Keratinocyte (primary cell): Measurements from ENCODE around the gene SCUBE2. TPM values are rescaled to one million over a fixed set of nuclear protein-coding genes. Genes with fewer than 3 reads are reported as not detected.

ENCODE experiments used
- DNase-seq: peaks from one replicate; pipeline ENCODE4 v3.0.0-alpha.2; 2011; ENCODE audit warnings: low read depth, missing footprints, low spot score
- FAIRE-seq: peaks from 2 replicates; lab custom pipeline; 2011; peaks lifted over from hg19 to GRCh38; lab: Jason Lieb, UNC
- H2AFZ ChIP-seq: 2 replicates; pipeline ENCODE4 v1.6.0; 2012; ENCODE audit warnings: low read length, control low read depth, inconsistent platforms; ENCODE audit not compliant: control insufficient read depth
- H3K27ac ChIP-seq: 2 replicates; pipeline ENCODE4 v1.5.1; 2011; ENCODE audit warnings: low read length; ENCODE audit not compliant: control insufficient read depth, insufficient read depth
- H3K27me3 ChIP-seq: 3 replicates; pipeline ENCODE4 v1.6.0; 2011; ENCODE audit warnings: low read length; ENCODE audit not compliant: control insufficient read depth, insufficient read depth; ENCODE audit errors: extremely low read depth
- H3K36me3 ChIP-seq, 2 experiments: 2 replicates in 1 of 2; 3 replicates in 1 of 2; pipeline ENCODE4 v1.5.1; 2011; ENCODE audit warnings: low read length in 2 of 2, mild to moderate bottlenecking in 1 of 2; ENCODE audit not compliant: control insufficient read depth in 2 of 2, insufficient read depth in 2 of 2; ENCODE audit errors: extremely low read depth in 1 of 2
- H3K4me1 ChIP-seq: 3 replicates; pipeline ENCODE4 v1.5.1; 2011; ENCODE audit warnings: low read length; ENCODE audit not compliant: control insufficient read depth, insufficient read depth; ENCODE audit errors: extremely low read depth
- H3K4me2 ChIP-seq: 3 replicates; pipeline ENCODE4 v1.6.0; 2011; ENCODE audit warnings: low read depth, low read length; ENCODE audit not compliant: control insufficient read depth, insufficient read depth; ENCODE audit errors: extremely low read depth
- H3K4me3 ChIP-seq, 3 experiments: fragments of 200-600 bp in 1 of 3; sonication (generic) in 1 of 3; 2 replicates in 2 of 3; 3 replicates in 1 of 3; pipeline ENCODE4 v1.5.1; 2011 to 2016; ENCODE audit warnings: low read length in 3 of 3, mild to moderate bottlenecking in 3 of 3, control low read depth in 2 of 3, inconsistent platforms in 1 of 3, low read depth in 1 of 3, mixed read lengths in 1 of 3, mixed run types in 1 of 3, moderate library complexity in 1 of 3; ENCODE audit not compliant: control insufficient read depth in 2 of 3, insufficient read depth in 2 of 3; ENCODE audit errors: extremely low read depth in 1 of 3
- H3K79me2 ChIP-seq: 2 replicates; pipeline ENCODE4 v1.6.0; 2012; ENCODE audit warnings: low read length; ENCODE audit not compliant: control insufficient read depth, insufficient read depth
- H3K9ac ChIP-seq: 3 replicates; pipeline ENCODE4 v1.6.0; 2011; ENCODE audit warnings: low read length; ENCODE audit not compliant: control insufficient read depth, insufficient read depth; ENCODE audit errors: extremely low read depth
- H3K9me1 ChIP-seq: 3 replicates; pipeline ENCODE4 v1.6.0; 2011; ENCODE audit warnings: low read length; ENCODE audit not compliant: control insufficient read depth, insufficient read depth; ENCODE audit errors: extremely low read depth
- H3K9me3 ChIP-seq: 2 replicates; pipeline ENCODE4 v1.5.1; 2012; ENCODE audit warnings: low read depth, low read length; ENCODE audit not compliant: control insufficient read depth
- H4K20me1 ChIP-seq: 3 replicates; pipeline ENCODE4 v1.6.0; 2011; ENCODE audit warnings: low read length; ENCODE audit not compliant: control insufficient read depth, insufficient read depth; ENCODE audit errors: extremely low read depth
- CTCF ChIP-seq, 3 experiments: IDR thresholded peaks in 1 of 3; conservative IDR thresholded peaks in 1 of 3; optimal IDR thresholded peaks in 1 of 3; 2 replicates in 2 of 3; 3 replicates in 1 of 3; pipeline versions ENCODE3 to v1.5.1; 2011; ENCODE audit warnings: low read length in 3 of 3, mild to moderate bottlenecking in 3 of 3, moderate library complexity in 2 of 3, control low read depth in 1 of 3, inconsistent platforms in 1 of 3; ENCODE audit not compliant: insufficient read depth in 2 of 3; ENCODE audit errors: extremely low read depth in 1 of 3
- EZH2 ChIP-seq: IDR thresholded peaks from one replicate; pipeline ENCODE4 v1.6.1; 2012; ENCODE audit warnings: inconsistent platforms, mild to moderate bottlenecking, low read length, moderate library complexity
- dilution Hi-C: fragments of 300-500 bp; cut with MboI; formaldehyde crosslinking; loops from one replicate; pipeline ENCODE4 v1.7.0; 2020; ENCODE audit warnings: low sequenced_read_pairs; ENCODE audit not compliant: extremely low pct_ligation_motif_present
- polyA plus RNA-seq, 5 experiments: library from polyadenylated mRNA; depleted of rRNA in 3 of 5; stranded (reverse) in 3 of 5; stranded (forward) in 1 of 5; unstranded in 1 of 5; fragments of >200 nt; gene quantifications; 1 replicate in 1 of 5; 2 replicates in 3 of 5; 3 replicates in 1 of 5; pipeline versions ENCODE4 v1.2.1 to v1.2.3, GENCODE V29; 2011 to 2012; ENCODE audit warnings: missing spikeins in 2 of 5, low read depth in 1 of 5, low replicate concordance in 1 of 5

SCUBE2 gene
- polyA plus RNA-seq, 1 donor (not counting 4 experiments of a cell fraction or from before 2014, with no cell fraction given): 1.5 TPM

GRCh38 chr11:9057007-9057406 lies 34.4 kb downstream of the SCUBE2 start:
- FAIRE-seq: no peak
- no peak for DNase-seq
- no peak overlapping the region for H3K27ac ChIP-seq
- H3K4me2 ChIP-seq: no peak overlapping the region
- H3K27me3 ChIP-seq: peaks cover 4% of the 10 kb centered on the region
- H4K20me1 ChIP-seq: no peaks in the 10 kb centered on the region
- H3K4me3 ChIP-seq: no peak overlapping the region
- no peak overlapping the region for H2AFZ ChIP-seq
- dilution Hi-C loops: no loop called here
- H3K9me1 ChIP-seq: no peaks in the 10 kb centered on the region
- no peaks in the 10 kb centered on the region for H3K9me3 ChIP-seq
- H3K9ac ChIP-seq: no peak overlapping the region
- TF ChIP-seq EZH2 (no peak), CTCF (optimal IDR thresholded peaks at IDR 0.05 in 1 of 3, IDR thresholded peaks at IDR 0.05 in 1 of 3, conservative IDR thresholded peaks at IDR 0.05 in 1 of 3; ENCODE audit: extremely low read depth in 1 of 3, insufficient read depth in 2 of 3, low read length in 3 of 3) (no peak)
- no peaks in the 10 kb centered on the region for H3K4me1 ChIP-seq
- no peaks in the 10 kb centered on the region for H3K36me3 ChIP-seq
- no peaks in the 10 kb centered on the region for H3K79me2 ChIP-seq

DNA sequence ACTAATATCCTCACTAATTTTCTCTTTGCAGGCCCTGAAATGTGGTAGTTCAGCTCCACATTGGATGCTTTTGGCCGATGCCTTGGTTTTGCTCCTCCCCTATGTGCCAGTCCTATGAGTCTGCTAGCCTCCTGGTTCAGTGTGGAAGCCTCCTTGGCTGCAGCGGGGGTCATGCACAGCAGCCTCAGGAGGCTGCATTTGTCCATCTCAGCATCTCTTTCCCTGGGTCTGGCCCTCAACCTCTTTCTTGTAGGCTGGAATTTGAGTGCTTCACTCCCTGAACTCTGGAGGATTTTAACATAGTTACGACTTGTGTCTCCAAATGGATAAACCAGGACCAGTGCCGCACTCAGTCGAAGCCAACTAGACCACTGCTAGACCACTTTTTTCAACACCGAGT lies 34.9 kb downstream of the SCUBE2 start:
- H3K4me1 ChIP-seq: no peaks in the 10 kb centered on the region
- TF ChIP-seq EZH2 (no peak), CTCF (optimal IDR thresholded peaks at IDR 0.05 in 1 of 3, IDR thresholded peaks at IDR 0.05 in 1 of 3, conservative IDR thresholded peaks at IDR 0.05 in 1 of 3; ENCODE audit: extremely low read depth in 1 of 3, insufficient read depth in 2 of 3, low read length in 3 of 3) (no peak)
- no peaks in the 10 kb centered on the region for H3K9me3 ChIP-seq
- no peaks in the 10 kb centered on the region for H3K79me2 ChIP-seq
- DNase-seq: no peak
- H3K27ac ChIP-seq: no peak overlapping the region
- H3K27me3 ChIP-seq: no peaks in the 10 kb centered on the region
- no peaks in the 10 kb centered on the region for H3K36me3 ChIP-seq
- dilution Hi-C loops: no loop called here
- FAIRE-seq: no peak
- no peak overlapping the region for H3K9ac ChIP-seq
- H4K20me1 ChIP-seq: no peaks in the 10 kb centered on the region
- H3K4me2 ChIP-seq: no peak overlapping the region
- H3K9me1 ChIP-seq: no peaks in the 10 kb centered on the region
- H3K4me3 ChIP-seq: no peak overlapping the region
- no peak overlapping the region for H2AFZ ChIP-seq
